K562 (cell line): ENCODE measurements around the gene UBE2O. TPM values are rescaled to one million over a fixed set of nuclear protein-coding genes. Genes with fewer than 3 reads are reported as not detected.
A peak's percentile ranks its signal among the peaks of the same experiment; 100 is the strongest.

Source experiments
- ATAC-seq: fragments of 200-7000 bp; cut with Tn5 transposase; 3 replicates; pipeline ENCODE4 v1.9.1; 2020; ENCODE audit warnings: moderate library complexity
- BruUV-seq: library from RNA; stranded (reverse); fragments of 400-500 nt; replicated peaks from 2 replicates; lab custom pipeline; 2021; lab: Mats Ljungman, UMichigan
- CTCF ChIA-PET: fragments of 300-600 bp; formaldehyde crosslinking; extraction: SDS; loops from one replicate; lab custom pipeline; 2021; ENCODE audit warnings: low intra/inter-chr PET ratio; lab: Yijun Ruan, JAX
- POLR2A ChIA-PET: fragments of 300-600, 350-650 bp; sonication (Branson Sonifier 250); formaldehyde crosslinking; extraction: SDS; loops from one replicate; lab custom pipeline; 2021; ENCODE audit warnings: antibody characterized with exemption, inconsistent platforms; lab: Yijun Ruan, JAX
- DNase-seq, 4 experiments: peaks; one replicate each; pipeline versions ENCODE4 v3.0.0 to v3.0.0-alpha.2; 2011 to 2018; ENCODE audit warnings: low spot score in 3 of 4, mixed read lengths in 3 of 4; ENCODE audit errors: extremely low read depth in 1 of 4
- FAIRE-seq: peaks from 2 replicates; lab custom pipeline; 2011; peaks lifted over from hg19 to GRCh38; lab: Jason Lieb, UNC
- H2AFZ ChIP-seq: 2 replicates; pipeline ENCODE4 v1.6.0; 2011; ENCODE audit warnings: low read depth, low read length, control low read depth, inconsistent platforms
- H3K27ac ChIP-seq: fragments of 200-600 bp; 3 replicates; pipeline ENCODE4 v1.8.0; 2011; ENCODE audit warnings: low read depth, mild to moderate bottlenecking, control low read depth, inconsistent platforms, low read length, moderate library complexity, mixed read lengths; ENCODE audit errors: extremely low read depth
- H3K27me3 ChIP-seq, 2 experiments: fragments of 300-600 bp in 1 of 2; 2 replicates in 1 of 2; 3 replicates in 1 of 2; pipeline versions ENCODE4 v1.6.0 to v1.8.0; 2011; ENCODE audit warnings: inconsistent platforms in 2 of 2, low read length in 2 of 2, mild to moderate bottlenecking in 1 of 2, mixed read lengths in 1 of 2, moderate library complexity in 1 of 2; ENCODE audit not compliant: control insufficient read depth in 2 of 2, insufficient read depth in 2 of 2
- H3K36me3 ChIP-seq: fragments of 300-600 bp; 3 replicates; pipeline ENCODE4 v1.8.0; 2011; ENCODE audit warnings: mild to moderate bottlenecking, low read length, inconsistent platforms; ENCODE audit not compliant: control insufficient read depth, insufficient read depth
- H3K4me1 ChIP-seq, 2 experiments: fragments of 200-600 bp in 1 of 2; replicated peaks in 1 of 2; 2 replicates in 1 of 2; 3 replicates in 1 of 2; pipeline versions ENCODE4 v1.5.1 to v1.8.0; 2011; ENCODE audit warnings: inconsistent platforms in 2 of 2, low read length in 2 of 2, mild to moderate bottlenecking in 1 of 2, mixed read lengths in 1 of 2, moderate library complexity in 1 of 2; ENCODE audit not compliant: control insufficient read depth in 2 of 2, insufficient read depth in 2 of 2
- H3K4me2 ChIP-seq: 2 replicates; pipeline ENCODE4 v1.6.1; 2011; ENCODE audit warnings: low read length, control low read depth, inconsistent platforms, mixed read lengths; ENCODE audit not compliant: insufficient read depth
- H3K4me3 ChIP-seq: fragments of 200-600 bp; sonication (generic), shearing (Covaris generic); 2 replicates; pipeline ENCODE4 v1.5.1; 2016; ENCODE audit warnings: control low read depth, inconsistent platforms
- H3K79me2 ChIP-seq: fragments of 200-600 bp; 3 replicates; pipeline ENCODE4 v1.8.0; 2011; ENCODE audit warnings: low read length, inconsistent platforms; ENCODE audit not compliant: control insufficient read depth, insufficient read depth
- H3K9ac ChIP-seq, 2 experiments: 2 replicates each; pipeline versions ENCODE4 v1.6.0 to v1.6.1; 2011; ENCODE audit warnings: low read depth in 2 of 2, low read length in 2 of 2, control low read depth in 1 of 2, inconsistent platforms in 1 of 2, mild to moderate bottlenecking in 1 of 2, mixed read lengths in 1 of 2; ENCODE audit not compliant: insufficient read depth in 1 of 2
- H3K9me1 ChIP-seq: one replicate; pipeline ENCODE4 v1.6.0; 2011; ENCODE audit warnings: inconsistent platforms, mild to moderate bottlenecking, low read length, moderate library complexity; ENCODE audit not compliant: control insufficient read depth, insufficient read depth
- H3K9me3 ChIP-seq: replicated peaks from 2 replicates; pipeline ENCODE4 v1.5.1; 2011; ENCODE audit warnings: low read depth, low read length, inconsistent platforms; ENCODE audit not compliant: control insufficient read depth, insufficient read depth
- H4K20me1 ChIP-seq: replicated peaks from 2 replicates; pipeline ENCODE4 v1.6.1; 2011; ENCODE audit warnings: low read length, inconsistent platforms, mixed read lengths; ENCODE audit not compliant: control insufficient read depth, insufficient read depth
- ADNP ChIP-seq: fragments of 200-800 bp; sonication (Bioruptor generic); IDR thresholded peaks from 2 replicates; pipeline ENCODE4 v1.6.1; 2016; ENCODE audit warnings: missing genetic modification characterization, missing compliant biosample characterization
- BRF1 ChIP-seq: IDR thresholded peaks from 3 replicates; pipeline ENCODE4 v1.6.1; 2011; ENCODE audit warnings: borderline replicate concordance, mild to moderate bottlenecking; ENCODE audit not compliant: insufficient read length; ENCODE audit errors: extremely low read depth
- ELF1 ChIP-seq: fragments of 200-800 bp; sonication (Bioruptor generic); IDR thresholded peaks from 2 replicates; pipeline ENCODE4 v1.6.1; 2016; ENCODE audit warnings: missing genetic modification characterization, missing compliant biosample characterization
- FOXA3 ChIP-seq, 2 experiments: fragments of 450-650 bp in 1 of 2; sonication (generic) in 1 of 2; formaldehyde crosslinking; IDR thresholded peaks in 1 of 2; conservative IDR thresholded peaks in 1 of 2; 2 replicates each; pipeline versions ENCODE4 v1.4.0 to v1.8.0; 2020 to 2022; ENCODE audit warnings: mild to moderate bottlenecking in 2 of 2, missing genetic modification reagents in 1 of 2
- FOXK2 ChIP-seq, 2 experiments: fragments of 450-650 bp; IDR thresholded peaks in 1 of 2; conservative IDR thresholded peaks in 1 of 2; 2 replicates each; pipeline ENCODE4 v1.6.1; 2016; ENCODE audit warnings: low read depth in 2 of 2, mild to moderate bottlenecking in 1 of 2
- KLF1 ChIP-seq: fragments of 450-650 bp; IDR thresholded peaks from 2 replicates; pipeline ENCODE4 v1.6.1; 2016; ENCODE audit warnings: missing genetic modification characterization, missing compliant biosample characterization
- MEF2A ChIP-seq: IDR thresholded peaks from 2 replicates; pipeline ENCODE4 v1.6.1; 2011; ENCODE audit warnings: low read depth, mild to moderate bottlenecking, low read length, moderate library complexity; ENCODE audit not compliant: control insufficient read depth
- NCOA2 ChIP-seq, 2 experiments: fragments of 450-650 bp; IDR thresholded peaks; 2 replicates each; pipeline ENCODE4 v1.6.1; 2018; ENCODE audit warnings: mild to moderate bottlenecking in 2 of 2, moderate library complexity in 1 of 2; ENCODE audit not compliant: partially characterized antibody in 2 of 2
- SREBF1 ChIP-seq: fragments of 150-350 bp; IDR thresholded peaks from 2 replicates; pipeline ENCODE4 v1.6.1; 2014; ENCODE audit warnings: antibody characterized with exemption, low read depth, low read length, borderline replicate concordance
- ZNF23 ChIP-seq: fragments of 250-450 bp; sonication (Bioruptor Pico); IDR thresholded peaks from 2 replicates; pipeline ENCODE4 v1.4.0; 2020; ENCODE audit warnings: mild to moderate bottlenecking
- WGBS: fragments of 100-300 bp; shearing (Covaris generic); methylation state at CpG from one replicate; pipeline ENCODE4 v1.1.6; 2016; ENCODE audit warnings: low coverage, mixed read lengths; ENCODE audit not compliant: insufficient coverage; ENCODE audit errors: missing lambda C conversion rate; 5-methylcytosine and 5-hydroxymethylcytosine counted together
- in situ Hi-C: fragments of 300-500 bp; cut with MboI; formaldehyde crosslinking; loops from 4 replicates; pipeline ENCODE4 v1.15.0; 2018; ENCODE audit warnings: inconsistent platforms, mixed read lengths
- intact Hi-C: fragments of 100-400 bp; cut with micrococcal nuclease; formaldehyde crosslinking; loops from 2 replicates; pipeline ENCODE4 v1.14.2; 2022
- polyA plus RNA-seq, 8 experiments: library from polyadenylated mRNA; depleted of rRNA in 4 of 8; stranded (reverse) in 5 of 8; unstranded in 3 of 8; fragments of >200 nt; fragmentation: Nextera tagmentation in 2 of 8; fragmentation: Illumina TruSeq in 1 of 8; extraction: Ambion mirVana in 2 of 8; extraction: Trizol in 1 of 8; gene quantifications; 2 replicates each; pipeline versions ENCODE4 v1.2.1 to v1.2.3, GENCODE V29; 2011 to 2014; ENCODE audit warnings: inconsistent platforms in 1 of 8, missing spikeins in 1 of 8
- total RNA-seq, 7 experiments: library from RNA; depleted of rRNA in 6 of 7; stranded (reverse); fragments of >200 nt in 6 of 7; fragmentation: Illumina TruSeq in 2 of 7; extraction: Trizol in 2 of 7; gene quantifications; 2 replicates each; pipeline versions ENCODE4 v1.2.1 to v1.2.3, GENCODE V29; 2011 to 2021; ENCODE audit warnings: low replicate concordance in 1 of 7
- TF ChIP-seq, protein P1 (sequence below): sonication (generic); formaldehyde crosslinking; IDR thresholded peaks from 2 replicates; pipeline ENCODE4 v1.8.0; 2022; ENCODE audit warnings: mild to moderate bottlenecking, low read depth, missing genetic modification reagents
- TF ChIP-seq, protein P2 (sequence below), 2 experiments: fragments of 450-650 bp; IDR thresholded peaks; 2 replicates each; pipeline ENCODE4 v1.6.1; 2016
- TF ChIP-seq, protein P3 (sequence below): sonication (generic); formaldehyde crosslinking; IDR thresholded peaks from 2 replicates; pipeline ENCODE4 v1.8.0; 2022; ENCODE audit warnings: missing genetic modification reagents, mild to moderate bottlenecking, moderate library complexity, borderline replicate concordance
- TF ChIP-seq, protein P4 (sequence below): fragments of 250-450 bp; sonication (Bioruptor Pico); IDR thresholded peaks from 2 replicates; pipeline ENCODE4 v1.4.0; 2020

The UBE2O gene
- total and polyA plus RNA-seq, 9 of the 15 experiments (the other 6 are each of a cell fraction or from before 2014, with no cell fraction given) = 1.6 to 39.7 (median 13.3) TPM

DNA sequence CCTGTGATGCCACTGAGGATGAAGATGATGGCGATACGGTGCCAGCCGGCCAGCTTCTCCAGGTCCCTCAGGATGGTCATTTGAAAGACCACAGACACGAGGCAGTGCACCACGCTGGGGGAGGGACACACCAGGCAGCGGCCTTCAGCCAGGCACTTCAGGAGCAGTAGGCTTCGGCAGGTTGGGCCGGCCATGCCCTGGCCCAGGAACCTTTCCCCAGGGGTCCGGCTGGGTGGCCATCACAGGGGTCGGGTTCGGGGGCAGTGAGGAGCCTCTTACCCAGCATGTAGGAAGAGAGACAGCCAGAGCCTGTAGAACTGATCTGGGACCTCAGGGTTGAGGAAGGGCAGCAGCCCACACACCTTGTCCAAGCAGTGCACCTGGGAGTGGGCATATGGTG lies 19.8 kb upstream of the UBE2O start:
- POLR2A ChIA-PET = interaction anchor here (0.7 to 0.9 kb wide), 2 partner anchors 26 to 40 kb away, joined by 3 to 4 read pairs; no protein-coding TSS in a partner anchor
- H2AFZ ChIP-seq = no peak overlapping the region
- H4K20me1 ChIP-seq = peaks cover 5% of the 10 kb centered on the region; the same call in 1 of the 2 replicates
- peaks cover 10 to 65% of the 10 kb centered on the region in 2 experiments; a peak in 4 of 5 replicates for H3K27me3 ChIP-seq
- H3K4me2 ChIP-seq = no peak overlapping the region
- H3K27ac ChIP-seq = no peak overlapping the region
- H3K4me1 ChIP-seq = peaks cover 0 to 59% of the 10 kb centered on the region in 2 experiments; a peak in 2 of 5 replicates
- TF ChIP-seq ADNP (tag) = no peak
- no peak for TF ChIP-seq ELF1 (tag)
- no peak for TF ChIP-seq BRF1
- no peak for TF ChIP-seq NCOA2 (IDR thresholded peaks at IDR 0.05; ENCODE audit: partially characterized antibody in 2 of 2)
- TF ChIP-seq, protein P1, sequence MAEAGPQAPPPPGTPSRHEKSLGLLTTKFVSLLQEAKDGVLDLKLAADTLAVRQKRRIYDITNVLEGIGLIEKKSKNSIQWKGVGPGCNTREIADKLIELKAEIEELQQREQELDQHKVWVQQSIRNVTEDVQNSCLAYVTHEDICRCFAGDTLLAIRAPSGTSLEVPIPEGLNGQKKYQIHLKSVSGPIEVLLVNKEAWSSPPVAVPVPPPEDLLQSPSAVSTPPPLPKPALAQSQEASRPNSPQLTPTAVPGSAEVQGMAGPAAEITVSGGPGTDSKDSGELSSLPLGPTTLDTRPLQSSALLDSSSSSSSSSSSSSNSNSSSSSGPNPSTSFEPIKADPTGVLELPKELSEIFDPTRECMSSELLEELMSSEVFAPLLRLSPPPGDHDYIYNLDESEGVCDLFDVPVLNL (CRISPR knock-in tag) = no peak
- TF ChIP-seq, protein P2, sequence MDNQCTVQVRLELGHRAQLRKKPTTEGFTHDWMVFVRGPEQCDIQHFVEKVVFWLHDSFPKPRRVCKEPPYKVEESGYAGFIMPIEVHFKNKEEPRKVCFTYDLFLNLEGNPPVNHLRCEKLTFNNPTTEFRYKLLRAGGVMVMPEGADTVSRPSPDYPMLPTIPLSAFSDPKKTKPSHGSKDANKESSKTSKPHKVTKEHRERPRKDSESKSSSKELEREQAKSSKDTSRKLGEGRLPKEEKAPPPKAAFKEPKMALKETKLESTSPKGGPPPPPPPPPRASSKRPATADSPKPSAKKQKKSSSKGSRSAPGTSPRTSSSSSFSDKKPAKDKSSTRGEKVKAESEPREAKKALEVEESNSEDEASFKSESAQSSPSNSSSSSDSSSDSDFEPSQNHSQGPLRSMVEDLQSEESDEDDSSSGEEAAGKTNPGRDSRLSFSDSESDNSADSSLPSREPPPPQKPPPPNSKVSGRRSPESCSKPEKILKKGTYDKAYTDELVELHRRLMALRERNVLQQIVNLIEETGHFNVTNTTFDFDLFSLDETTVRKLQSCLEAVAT (IDR thresholded peaks at IDR 0.05) = no peak
- no peak for TF ChIP-seq SREBF1
- TF ChIP-seq KLF1 = no peak
- TF ChIP-seq FOXA3 (CRISPR knock-in tag; conservative IDR thresholded peaks at IDR 0.05 in 1 of 2, IDR thresholded peaks at IDR 0.05 in 1 of 2) = no peak
- TF ChIP-seq, protein P3, sequence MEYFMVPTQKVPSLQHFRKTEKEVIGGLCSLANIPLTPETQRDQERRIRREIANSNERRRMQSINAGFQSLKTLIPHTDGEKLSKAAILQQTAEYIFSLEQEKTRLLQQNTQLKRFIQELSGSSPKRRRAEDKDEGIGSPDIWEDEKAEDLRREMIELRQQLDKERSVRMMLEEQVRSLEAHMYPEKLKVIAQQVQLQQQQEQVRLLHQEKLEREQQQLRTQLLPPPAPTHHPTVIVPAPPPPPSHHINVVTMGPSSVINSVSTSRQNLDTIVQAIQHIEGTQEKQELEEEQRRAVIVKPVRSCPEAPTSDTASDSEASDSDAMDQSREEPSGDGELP (CRISPR knock-in tag) = no peak
- TF ChIP-seq, protein P4, sequence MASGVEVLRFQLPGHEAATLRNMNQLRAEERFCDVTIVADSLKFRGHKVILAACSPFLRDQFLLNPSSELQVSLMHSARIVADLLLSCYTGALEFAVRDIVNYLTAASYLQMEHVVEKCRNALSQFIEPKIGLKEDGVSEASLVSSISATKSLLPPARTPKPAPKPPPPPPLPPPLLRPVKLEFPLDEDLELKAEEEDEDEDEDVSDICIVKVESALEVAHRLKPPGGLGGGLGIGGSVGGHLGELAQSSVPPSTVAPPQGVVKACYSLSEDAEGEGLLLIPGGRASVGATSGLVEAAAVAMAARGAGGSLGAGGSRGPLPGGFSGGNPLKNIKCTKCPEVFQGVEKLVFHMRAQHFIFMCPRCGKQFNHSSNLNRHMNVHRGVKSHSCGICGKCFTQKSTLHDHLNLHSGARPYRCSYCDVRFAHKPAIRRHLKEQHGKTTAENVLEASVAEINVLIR (CRISPR knock-in tag) = no peak
- no peak for TF ChIP-seq FOXK2 (conservative IDR thresholded peaks at IDR 0.05 in 1 of 2, IDR thresholded peaks at IDR 0.05 in 1 of 2; ENCODE audit: low read depth in 2 of 2)
- TF ChIP-seq ZNF23 = no peak
- no peak for TF ChIP-seq MEF2A
- FAIRE-seq = no peak
- H3K9ac ChIP-seq = peak overlapping the region in 1 of 2 experiments; percentile 52; a peak in 1 of 4 replicates
- intact Hi-C loops = no loop called here
- no peaks in the 10 kb centered on the region for H3K79me2 ChIP-seq
- CTCF ChIA-PET = no interaction called here
- H3K9me1 ChIP-seq = peaks cover 2% of the 10 kb centered on the region
- no peaks in the 10 kb centered on the region for H3K9me3 ChIP-seq
- in situ Hi-C loops = no loop called here
- no peak for ATAC-seq
- no peak for DNase-seq
- H3K36me3 ChIP-seq = no peaks in the 10 kb centered on the region
- no TSS peak for BruUV-seq
- no peak overlapping the region for H3K4me3 ChIP-seq
- WGBS = 35% methylated on average over 11 of the region's 11 CpGs
